GM12864 (cell line): Measurements from ENCODE around the gene TAP1.

Experiments
- DNase-seq: peaks from one replicate; pipeline ENCODE4 v3.0.0-alpha.2; 2011; ENCODE audit warnings: low read depth
- H3K4me3 ChIP-seq: 2 replicates; pipeline ENCODE4 v1.5.1; 2011; ENCODE audit warnings: mild to moderate bottlenecking, low read depth, low read length, control low read depth
- CTCF ChIP-seq: IDR thresholded peaks from 2 replicates; pipeline ENCODE4 v1.5.1; 2011; ENCODE audit warnings: low read depth, mild to moderate bottlenecking, moderate library complexity, low read length, control low read depth, inconsistent platforms; ENCODE audit errors: missing control alignments

The TAP1 gene

GRCh38 chr6:32839356-32839755 is 14.1 kb downstream of the TAP1 start:
- no peak for TF ChIP-seq CTCF
- no peak overlapping the region for H3K4me3 ChIP-seq
- no peak for DNase-seq

- peak within 1 kb of the TSS; percentile 72 for H3K4me3 ChIP-seq
- no peak for DNase-seq
- peak; percentile 83 for TF ChIP-seq CTCF
These were observed 15.2 kb downstream of the TAP1 start, which contains the start of gene TAP2 for GRCh38 chr6:32838114-32838958. TSS of gene TAP2 (minus strand) at chr6:32838739. CDS start at chr6:32838233, 506 bp downstream.

GRCh38 chr6:32837651-32838113 is 15.8 kb downstream of the TAP1 start:
- TF ChIP-seq CTCF: no peak
- DNase-seq: no peak
- peak overlapping the region; percentile 72 for H3K4me3 ChIP-seq

- H3K4me3 ChIP-seq: peak overlapping the region; percentile 72
- DNase-seq: no peak
- TF ChIP-seq CTCF: no peak
These were observed 16.6 kb downstream of the TAP1 start for GRCh38 chr6:32836873-32837272.

- no peak for TF ChIP-seq CTCF
- DNase-seq: no peak
- no peak overlapping the region for H3K4me3 ChIP-seq
These were observed 18.2 kb downstream of the TAP1 start for GRCh38 chr6:32835167-32835893.

- DNase-seq: no peak
- no peak for TF ChIP-seq CTCF
- no peak overlapping the region for H3K4me3 ChIP-seq
These were observed 19.8 kb downstream of the TAP1 start for GRCh38 chr6:32833664-32834063.
